HG02840 (cell line): ENCODE measurements around the gene IL16.

Source experiments
- ATAC-seq: cut with Tn5 transposase; IDR thresholded peaks from one replicate; pipeline ENCODE4 v1.9.1; 2021; ENCODE audit warnings: mild to moderate bottlenecking, moderate library complexity, moderate number of reproducible peaks; ENCODE audit not compliant: unreplicated experiment, low FRiP score

The IL16 gene

GRCh38 chr15:81174125-81174791 lies 22.4 kb upstream of the IL16 start:
- ATAC-seq, result no peak

GRCh38 chr15:81174792-81175327 lies 21.8 kb upstream of the IL16 start:
- ATAC-seq, result no peak

GRCh38 chr15:81175496-81175895 lies 21.2 kb upstream of the IL16 start:
- ATAC-seq, result no peak

GRCh38 chr15:81176291-81176893 lies 20.3 kb upstream of the IL16 start:
- ATAC-seq, result no peak

GRCh38 chr15:81178365-81178764 lies 18.3 kb upstream of the IL16 start:
- ATAC-seq, result no peak

GRCh38 chr15:81181220-81181619 lies 15.5 kb upstream of the IL16 start:
- ATAC-seq, result no peak

- ATAC-seq, result no peak
These were observed 14.5 kb upstream of the IL16 start for GRCh38 chr15:81182031-81182755.

GRCh38 chr15:81182756-81183438 lies 13.8 kb upstream of the IL16 start:
- ATAC-seq, result no peak

- no peak for ATAC-seq
These were observed 13.3 kb upstream of the IL16 start for GRCh38 chr15:81183439-81183775.

- ATAC-seq, result no peak
These were observed 12.5 kb upstream of the IL16 start for GRCh38 chr15:81184188-81184587.

GRCh38 chr15:81185631-81186295 lies 10.9 kb upstream of the IL16 start:
- ATAC-seq, result no peak

- ATAC-seq, result no peak
These were observed 8.3 kb upstream of the IL16 start for GRCh38 chr15:81188354-81188753.

- no peak for ATAC-seq
These were observed 6.9 kb upstream of the IL16 start for GRCh38 chr15:81189583-81190283.

- no peak for ATAC-seq
These were observed 5.7 kb upstream of the IL16 start for GRCh38 chr15:81190922-81191507.

GRCh38 chr15:81191701-81192100 lies 5.0 kb upstream of the IL16 start:
- no peak for ATAC-seq

GRCh38 chr15:81194723-81195122 lies 2.0 kb upstream of the IL16 start:
- ATAC-seq, result no peak

GRCh38 chr15:81195339-81195864 lies 1.3 kb upstream of the IL16 start:
- ATAC-seq, result no peak

- ATAC-seq, result no peak
These were observed 564 bp downstream of the IL16 start for GRCh38 chr15:81197255-81197630.

- no peak for ATAC-seq
These were observed 1.1 kb downstream of the IL16 start for GRCh38 chr15:81197688-81198281.
